ENCODE data around the gene BRD7. TPM values are rescaled to one million over a fixed set of nuclear protein-coding genes. Genes with fewer than 3 reads are reported as not detected.
A peak's percentile ranks its signal among the peaks of the same experiment; 100 is the strongest.

Gene BRD7
- total and polyA plus RNA-seq, 2 donors (not counting 1 experiment from before 2014, with no cell fraction given) = 29.8 to 64.5 TPM

- H3K4me3 ChIP-seq (ENCODE audit: control extremely low read depth in 1 of 5, extremely low read depth in 1 of 5, insufficient read depth in 1 of 5, low read depth in 2 of 5, low read length in 4 of 5) = no peak overlapping the region
- H3K4me2 ChIP-seq (replicated peaks; ENCODE audit: low read depth, low read length, poor library complexity, severe bottlenecking) = no peak overlapping the region
- Mint-ChIP-seq H3K27ac (peak overlapping the region; percentile 32), H3K9me3 (ENCODE audit: insufficient read depth) (no peaks in the 10 kb centered on the region), H3K4me1 (no peaks in the 10 kb centered on the region), H3K27me3 (no peaks in the 10 kb centered on the region), H3K4me3 (no peak overlapping the region)
- H4K20me1 ChIP-seq (ENCODE audit: control insufficient read depth, insufficient read depth, low read length, poor library complexity, severe bottlenecking) = peaks cover 49% of the 10 kb centered on the region
- no peak overlapping the region for H3K27ac ChIP-seq (ENCODE audit: low read length in 2 of 2)
- no peak for TF ChIP-seq CTCF (IDR thresholded peaks at IDR 0.05)
- TF ChIP-seq EZH2 (IDR thresholded peaks at IDR 0.05; ENCODE audit: borderline replicate concordance, insufficient read depth, low read depth, low read length, poor library complexity, severe bottlenecking) = no peak
- intact Hi-C loops (cut with micrococcal nuclease) = no loop called here
- 97% methylated on average over 23 of the region's 23 CpGs for WGBS (ENCODE audit: insufficient coverage)
- ATAC-seq (ENCODE audit: low read depth) = no peak
- POLR2A ChIA-PET = interaction anchor here (1.0 kb wide), 1 partner anchor 9 kb away, joined by 4 read pairs; no protein-coding TSS in a partner anchor
- no peaks in the 10 kb centered on the region for H3K4me1 ChIP-seq (ENCODE audit: control insufficient read depth in 2 of 2, insufficient read depth in 2 of 2, low read length in 2 of 2)
- H2AFZ ChIP-seq (ENCODE audit: insufficient read depth, low read depth, low read length, poor library complexity, severe bottlenecking) = no peak overlapping the region
- H3K9ac ChIP-seq (ENCODE audit: low read length) = no peak overlapping the region
- no peaks in the 10 kb centered on the region for H3K9me3 ChIP-seq (ENCODE audit: control extremely low read depth in 1 of 3, control insufficient read depth in 2 of 3, insufficient read depth in 1 of 3, low read length in 2 of 3)
- DNase-seq = no peak
- H3K36me3 ChIP-seq (replicated peaks in 1 of 2; ENCODE audit: control extremely low read depth in 1 of 2, control insufficient read depth in 1 of 2, extremely low read depth in 1 of 2, insufficient read depth in 2 of 2, low read length in 1 of 2) = peaks cover 0 to 89% of the 10 kb centered on the region in 2 experiments
- H3K79me2 ChIP-seq (ENCODE audit: control insufficient read depth, insufficient read depth, low read length) = peaks cover 21% of the 10 kb centered on the region
- CTCF ChIA-PET = interaction anchor here (1.6 kb wide), 1 partner anchor 55 kb away, joined by 4 read pairs; no protein-coding TSS in a partner anchor
- H3K27me3 ChIP-seq (replicated peaks in 1 of 4; ENCODE audit: control extremely low read depth in 1 of 4, control insufficient read depth in 3 of 4, insufficient read depth in 4 of 4, low read length in 3 of 4) = no peaks in the 10 kb centered on the region
Observed at GRCh38 chr16:50300942-50301625, 67.7 kb downstream of the BRD7 start.

- intact Hi-C loops (cut with micrococcal nuclease) = no loop called here
- TF ChIP-seq CTCF (IDR thresholded peaks at IDR 0.05) = no peak
- no peak for TF ChIP-seq EZH2 (IDR thresholded peaks at IDR 0.05; ENCODE audit: borderline replicate concordance, insufficient read depth, low read depth, low read length, poor library complexity, severe bottlenecking)
- DNase-seq = no peak
- no peaks in the 10 kb centered on the region for H3K27me3 Mint-ChIP-seq
- CTCF ChIA-PET = interaction anchor here (1.6 kb wide), 1 partner anchor 57 kb away, joined by 4 read pairs; no protein-coding TSS in a partner anchor
- no peak overlapping the region for H3K27ac Mint-ChIP-seq
- H3K36me3 ChIP-seq (replicated peaks in 1 of 2; ENCODE audit: control extremely low read depth in 1 of 2, control insufficient read depth in 1 of 2, extremely low read depth in 1 of 2, insufficient read depth in 2 of 2, low read length in 1 of 2) = peaks cover 1 to 87% of the 10 kb centered on the region in 2 experiments
- H3K4me1 Mint-ChIP-seq = peaks cover 8% of the 10 kb centered on the region
- no peak overlapping the region for H3K27ac ChIP-seq (ENCODE audit: low read length in 2 of 2)
- H3K9me3 Mint-ChIP-seq (ENCODE audit: insufficient read depth) = no peaks in the 10 kb centered on the region
- H3K79me2 ChIP-seq (ENCODE audit: control insufficient read depth, insufficient read depth, low read length) = peaks cover 23% of the 10 kb centered on the region
- H3K4me2 ChIP-seq (replicated peaks; ENCODE audit: low read depth, low read length, poor library complexity, severe bottlenecking) = no peak overlapping the region
- POLR2A ChIA-PET = no interaction called here
- H4K20me1 ChIP-seq (ENCODE audit: control insufficient read depth, insufficient read depth, low read length, poor library complexity, severe bottlenecking) = peaks cover 46% of the 10 kb centered on the region
- no peaks in the 10 kb centered on the region for H3K27me3 ChIP-seq (replicated peaks in 1 of 4; ENCODE audit: control extremely low read depth in 1 of 4, control insufficient read depth in 3 of 4, insufficient read depth in 4 of 4, low read length in 3 of 4)
- no peaks in the 10 kb centered on the region for H3K4me1 ChIP-seq (ENCODE audit: control insufficient read depth in 2 of 2, insufficient read depth in 2 of 2, low read length in 2 of 2)
- ATAC-seq (ENCODE audit: low read depth) = no peak
- no peak overlapping the region for H3K4me3 ChIP-seq (ENCODE audit: control extremely low read depth in 1 of 5, extremely low read depth in 1 of 5, insufficient read depth in 1 of 5, low read depth in 2 of 5, low read length in 4 of 5)
- H3K9me3 ChIP-seq (ENCODE audit: control extremely low read depth in 1 of 3, control insufficient read depth in 2 of 3, insufficient read depth in 1 of 3, low read length in 2 of 3) = peaks cover 0 to 3% (median 0%) of the 10 kb centered on the region in 3 donors
- no peak overlapping the region for H2AFZ ChIP-seq (ENCODE audit: insufficient read depth, low read depth, low read length, poor library complexity, severe bottlenecking)
- 97% methylated on average over 11 of the region's 12 CpGs for WGBS (ENCODE audit: insufficient coverage)
- no peak overlapping the region for H3K9ac ChIP-seq (ENCODE audit: low read length)
- H3K4me3 Mint-ChIP-seq = no peak overlapping the region
Observed at GRCh38 chr16:50299508-50300105, 69.2 kb downstream of the BRD7 start.
